Fibroblast of lung (primary cell): ENCODE measurements around the gene NKD2.

Experiments used
- CTCF ChIP-seq, 2 donors: IDR thresholded peaks in 1 of 2; conservative IDR thresholded peaks in 1 of 2; 1 replicate in 1 of 2; 2 replicates in 1 of 2; pipeline ENCODE4 v1.5.1; 2011 to 2012; ENCODE audit warnings: low read length in 2 of 2, control low read depth in 1 of 2, inconsistent platforms in 1 of 2, low read depth in 1 of 2, mild to moderate bottlenecking in 1 of 2
- EZH2 ChIP-seq: IDR thresholded peaks from 2 replicates; pipeline ENCODE4 v1.5.1; 2012; ENCODE audit warnings: low read length, control low read depth, mild to moderate bottlenecking; ENCODE audit errors: missing control alignments

- TF ChIP-seq CTCF (conservative IDR thresholded peaks at IDR 0.05 in 1 of 2, IDR thresholded peaks at IDR 0.05 in 1 of 2; ENCODE audit: low read depth in 1 of 2, low read length in 2 of 2) = no peak
- no peak for TF ChIP-seq EZH2
Measured at GRCh38 chr5:961711-962240, 46.8 kb upstream of the NKD2 start.
